PC-9 (cell line): ENCODE data around the gene BTBD10. TPM values are rescaled to one million over a fixed set of nuclear protein-coding genes. Genes with fewer than 3 reads are reported as not detected.

ENCODE experiments used
- BruUV-seq: library from RNA; stranded (reverse); fragments of 400-500 nt; replicated peaks from 2 replicates; lab custom pipeline; 2021; lab: Mats Ljungman, UMichigan
- CTCF ChIA-PET: fragments of 300-600 bp; sonication (Branson Sonifier 250); formaldehyde crosslinking; loops from one replicate; lab custom pipeline; 2022; ENCODE audit warnings: antibody characterized with exemption; lab: Charles Lee
- POLR2A ChIA-PET: fragments of 300-600 bp; sonication (Branson Sonifier 250); formaldehyde crosslinking; loops from one replicate; lab custom pipeline; 2022; ENCODE audit warnings: antibody characterized with exemption; ENCODE audit not compliant: unreplicated experiment; lab: Charles Lee
- DNase-seq, 2 experiments: peaks; one replicate each; pipeline versions ENCODE4 v3.0.0 to v3.0.0-alpha.2; 2015 to 2022; ENCODE audit warnings: mixed read lengths in 1 of 2
- H2AFZ ChIP-seq: fragments of 200-600 bp; sonication (generic); 2 replicates; pipeline ENCODE4 v1.8.1; 2017; ENCODE audit warnings: antibody characterized with exemption
- H3F3A ChIP-seq: fragments of 200-600 bp; sonication (generic); 2 replicates; pipeline ENCODE4 v1.8.1; 2017; ENCODE audit warnings: antibody characterized with exemption, mild to moderate bottlenecking, low read depth; ENCODE audit not compliant: insufficient read depth
- H3K27ac ChIP-seq: fragments of 200-600 bp; sonication (generic); 2 replicates; pipeline ENCODE4 v1.6.1; 2016; ENCODE audit warnings: mixed run types
- H3K27me3 ChIP-seq: fragments of 200-600 bp; sonication (generic); 2 replicates; pipeline ENCODE4 v1.6.1; 2016; ENCODE audit warnings: low read depth, mixed run types; ENCODE audit not compliant: insufficient read depth
- H3K36me3 ChIP-seq: fragments of 200-600 bp; sonication (generic); 2 replicates; pipeline ENCODE4 v1.6.1; 2016; ENCODE audit warnings: low read depth, mixed run types
- H3K4me1 ChIP-seq: fragments of 200-600 bp; sonication (generic); replicated peaks from 2 replicates; pipeline ENCODE4 v1.6.1; 2016; ENCODE audit warnings: mixed run types; ENCODE audit not compliant: insufficient read depth
- H3K4me2 ChIP-seq: fragments of 200-600 bp; sonication (generic); 2 replicates; pipeline ENCODE4 v1.6.1; 2017; ENCODE audit warnings: mixed run types
- H3K4me3 ChIP-seq: fragments of 200-600 bp; sonication (generic); 2 replicates; pipeline ENCODE4 v1.6.1; 2016; ENCODE audit warnings: mixed run types
- H3K79me2 ChIP-seq: fragments of 200-600 bp; sonication (generic); 2 replicates; pipeline ENCODE4 v1.6.1; 2017; ENCODE audit warnings: low read depth, mixed run types
- H3K9me2 ChIP-seq: fragments of 200-600 bp; sonication (generic); 2 replicates; pipeline ENCODE4 v1.8.1; 2017; ENCODE audit warnings: mild to moderate bottlenecking; ENCODE audit not compliant: insufficient read depth
- H3K9me3 ChIP-seq: fragments of 200-600 bp; sonication (generic); 2 replicates; pipeline ENCODE4 v1.8.1; 2016; ENCODE audit warnings: low read depth; ENCODE audit not compliant: insufficient read depth
- H4K20me1 ChIP-seq: fragments of 200-600 bp; sonication (generic); 2 replicates; pipeline ENCODE4 v1.8.1; 2017; ENCODE audit not compliant: insufficient read depth
- CTCF ChIP-seq: fragments of 200-600 bp; sonication (generic); conservative IDR thresholded peaks from 2 replicates; pipeline ENCODE4 v1.6.1; 2017; ENCODE audit warnings: mixed run types, antibody characterized with exemption, mild to moderate bottlenecking, moderate library complexity
- EZH2 ChIP-seq: fragments of 200-600 bp; sonication (generic); IDR thresholded peaks from 2 replicates; pipeline ENCODE4 v1.8.0; 2017; ENCODE audit warnings: antibody characterized with exemption, low read depth
- intact Hi-C: fragments of 100-400 bp; cut with micrococcal nuclease; formaldehyde crosslinking; loops from one replicate; pipeline ENCODE4 v1.10.0; 2022; ENCODE audit not compliant: unreplicated experiment
- total RNA-seq: library from RNA; stranded (reverse); gene quantifications from 2 replicates; pipeline ENCODE4 v1.2.3, GENCODE V29; 2021

BTBD10 gene
- total RNA-seq, 1 experiment from 2014 or later: 16.5 TPM

- TF ChIP-seq EZH2 (no peak), CTCF (no peak)
- BruUV-seq: no TSS peak
- Histone ChIP-seq H3K79me2 (no peaks in the 10 kb centered on the region), H3K9me2 (no peaks in the 10 kb centered on the region), H3K27me3 (no peaks in the 10 kb centered on the region), H3K9me3 (no peaks in the 10 kb centered on the region), H3K27ac (no peak overlapping the region), H3K4me2 (no peak overlapping the region), H3F3A (no peaks in the 10 kb centered on the region), H3K4me1 (no peaks in the 10 kb centered on the region), H4K20me1 (no peaks in the 10 kb centered on the region), H3K4me3 (no peak overlapping the region), H3K36me3 (no peaks in the 10 kb centered on the region), H2AFZ (no peak overlapping the region)
- ChIA-PET CTCF (no interaction called here), POLR2A (interaction anchor here (0.7 kb wide), 1 partner anchor 24 kb away, joined by 3 read pairs; the partner anchor contains the start of gene BTBD10)
- DNase-seq: no peak
- intact Hi-C loops: no loop called here
Observed at GRCh38 chr11:13486926-13487660, 24.1 kb upstream of the BTBD10 start.

- Histone ChIP-seq H3K4me3 (no peak overlapping the region), H3K9me2 (no peaks in the 10 kb centered on the region), H3K36me3 (no peaks in the 10 kb centered on the region), H3F3A (no peaks in the 10 kb centered on the region), H2AFZ (no peak overlapping the region), H3K4me2 (peak overlapping the region; percentile 23; the same call in 1 of the 2 replicates), H3K9me3 (no peaks in the 10 kb centered on the region), H4K20me1 (no peaks in the 10 kb centered on the region), H3K27me3 (no peaks in the 10 kb centered on the region), H3K79me2 (no peaks in the 10 kb centered on the region), H3K27ac (no peak overlapping the region), H3K4me1 (no peaks in the 10 kb centered on the region)
- peak in 1 of 2 experiments; percentile 21 for DNase-seq
- BruUV-seq: no TSS peak
- ChIA-PET CTCF (no interaction called here), POLR2A (interaction anchor here (0.6 kb wide), 1 partner anchor 17 kb away, joined by 3 read pairs; the partner anchor contains the start of gene BTBD10)
- TF ChIP-seq EZH2: no peak
- no peak; the same call in 1 of the 2 replicates for TF ChIP-seq CTCF
- intact Hi-C loops: no loop called here
Observed at GRCh38 chr11:13480198-13480597, 17.2 kb upstream of the BTBD10 start.

- no peaks in the 10 kb centered on the region for H3K79me2 ChIP-seq
- intact Hi-C loops: no loop called here
- 0 out of 2 replicates have a peak overlapping the region, but pooled peaks have one; percentile 23 for H3K4me2 ChIP-seq
- no peaks in the 10 kb centered on the region for H3K36me3 ChIP-seq
- no TSS peak for BruUV-seq
- no peak overlapping the region for H3K4me3 ChIP-seq
- POLR2A ChIA-PET: interaction anchor here (0.6 kb wide), 1 partner anchor 16 kb away, joined by 3 read pairs; the partner anchor contains the start of gene BTBD10
- no peaks in the 10 kb centered on the region for H4K20me1 ChIP-seq
- CTCF ChIA-PET: no interaction called here
- DNase-seq: no peak
- no peaks in the 10 kb centered on the region for H3K4me1 ChIP-seq
- H3K9me3 ChIP-seq: no peaks in the 10 kb centered on the region
- H3F3A ChIP-seq: no peaks in the 10 kb centered on the region
- H3K9me2 ChIP-seq: no peaks in the 10 kb centered on the region
- H2AFZ ChIP-seq: no peak overlapping the region
- no peak for TF ChIP-seq CTCF
- no peak for TF ChIP-seq EZH2
- no peaks in the 10 kb centered on the region for H3K27me3 ChIP-seq
- no peak overlapping the region for H3K27ac ChIP-seq
Observed at GRCh38 chr11:13479688-13480087, 16.7 kb upstream of the BTBD10 start.
